SK-N-SH treated with all-trans-retinoic acid at 6 μM for 48 hours (cell line): ENCODE results near the gene PRDM11.

Experiments
- ATAC-seq: fragments of 200-7000 bp; cut with Tn5 transposase; 3 replicates; pipeline ENCODE4 v1.9.1; 2020; ENCODE audit warnings: mild to moderate bottlenecking, moderate library complexity
- ARNTL ChIP-seq: fragments of 450-650 bp; formaldehyde crosslinking; IDR thresholded peaks from 2 replicates; pipeline ENCODE4 v1.5.0; 2020; ENCODE audit warnings: low read depth, mild to moderate bottlenecking, moderate library complexity, borderline replicate concordance
- CSDC2 ChIP-seq: fragments of 250-450 bp; sonication (Bioruptor Pico); IDR thresholded peaks from 2 replicates; pipeline ENCODE4 v1.5.0; 2020; ENCODE audit warnings: mild to moderate bottlenecking, moderate library complexity
- ESRRG ChIP-seq: fragments of 250-450 bp; sonication (Bioruptor Pico); IDR thresholded peaks from 2 replicates; pipeline ENCODE4 v1.6.1; 2021; ENCODE audit warnings: mild to moderate bottlenecking
- GLIS3 ChIP-seq: fragments of 250-450 bp; sonication (Bioruptor Pico); IDR thresholded peaks from 2 replicates; pipeline ENCODE4 v1.5.0; 2020; ENCODE audit warnings: mild to moderate bottlenecking, moderate library complexity
- OSR1 ChIP-seq: fragments of 250-450 bp; sonication (Bioruptor Pico); IDR thresholded peaks from 2 replicates; pipeline ENCODE4 v1.8.0; 2022; ENCODE audit warnings: moderate library complexity, mild to moderate bottlenecking, inconsistent platforms
- PATZ1 ChIP-seq: fragments of 250-450 bp; sonication (Bioruptor Pico); IDR thresholded peaks from 2 replicates; pipeline ENCODE4 v1.8.0; 2020; ENCODE audit warnings: mild to moderate bottlenecking, moderate library complexity, borderline replicate concordance
- PPARA ChIP-seq: fragments of 250-450 bp; sonication (Bioruptor Pico); IDR thresholded peaks from 2 replicates; pipeline ENCODE4 v1.5.0; 2020; ENCODE audit warnings: mild to moderate bottlenecking, borderline replicate concordance
- RARB ChIP-seq: fragments of 250-450 bp; sonication (Bioruptor Pico); IDR thresholded peaks from 2 replicates; pipeline ENCODE4 v1.8.0; 2021; ENCODE audit warnings: mild to moderate bottlenecking, moderate library complexity
- SNAI2 ChIP-seq: fragments of 250-450 bp; sonication (Bioruptor Pico); IDR thresholded peaks from 2 replicates; pipeline ENCODE4 v1.5.0; 2020; ENCODE audit warnings: mild to moderate bottlenecking, moderate library complexity
- TOX ChIP-seq: fragments of 250-450 bp; sonication (Bioruptor Pico); IDR thresholded peaks from 2 replicates; pipeline ENCODE4 v1.8.0; 2021; ENCODE audit warnings: mild to moderate bottlenecking, moderate library complexity, borderline replicate concordance
- TSHZ2 ChIP-seq: fragments of 250-450 bp; sonication (Bioruptor Pico); IDR thresholded peaks from 2 replicates; pipeline ENCODE4 v1.5.0; 2020; ENCODE audit warnings: mild to moderate bottlenecking, moderate library complexity
- ZC3H10 ChIP-seq: fragments of 250-450 bp; sonication (Bioruptor Pico); IDR thresholded peaks from 2 replicates; pipeline ENCODE4 v1.5.1; 2021; ENCODE audit warnings: mild to moderate bottlenecking, moderate library complexity
- ZFP3 ChIP-seq: fragments of 250-450 bp; sonication (Bioruptor Pico); IDR thresholded peaks from 2 replicates; pipeline ENCODE4 v1.5.0; 2020; ENCODE audit warnings: mild to moderate bottlenecking, moderate library complexity
- ZFP30 ChIP-seq: fragments of 450-650 bp; formaldehyde crosslinking; IDR thresholded peaks from 2 replicates; pipeline ENCODE4 v1.5.0; 2022; ENCODE audit warnings: mild to moderate bottlenecking, moderate library complexity
- ZNF565 ChIP-seq: fragments of 450-650 bp; formaldehyde crosslinking; conservative IDR thresholded peaks from 2 replicates; pipeline ENCODE4 v1.5.0; 2020; ENCODE audit warnings: low read depth, mild to moderate bottlenecking, moderate library complexity
- TF ChIP-seq, protein P1 (sequence below): fragments of 250-450 bp; sonication (Bioruptor Pico); IDR thresholded peaks from 2 replicates; pipeline ENCODE4 v1.8.0; 2021; ENCODE audit warnings: low read depth, mild to moderate bottlenecking, moderate library complexity, borderline replicate concordance
- TF ChIP-seq, protein P2 (sequence below): fragments of 250-450 bp; sonication (Bioruptor Pico); IDR thresholded peaks from 2 replicates; pipeline ENCODE4 v1.5.1; 2020; ENCODE audit warnings: low read depth, mild to moderate bottlenecking, moderate library complexity
- TF ChIP-seq, protein P3 (sequence below): fragments of 250-450 bp; sonication (Bioruptor Pico); IDR thresholded peaks from 2 replicates; pipeline ENCODE4 v1.5.1; 2021; ENCODE audit warnings: mild to moderate bottlenecking, moderate library complexity

The PRDM11 gene

GRCh38 chr11:45147017-45147728, 734 bp downstream of the PRDM11 start:
- TF ChIP-seq ZFP30 (CRISPR knock-in tag), result no peak
- TF ChIP-seq ZFP3 (CRISPR knock-in tag), result peak; percentile 60; the same call in 1 of the 2 replicates
- TF ChIP-seq, all 23 proteins: peak for 1
- ATAC-seq, result peak; percentile 97

GRCh38 chr11:45147891-45148675, 1.6 kb downstream of the PRDM11 start:
- no peak for ATAC-seq
- no peak for TF ChIP-seq CSDC2 (CRISPR knock-in tag)
- TF ChIP-seq RARB (CRISPR knock-in tag), result no peak
- TF ChIP-seq ZFP30 (CRISPR knock-in tag), result no peak
- TF ChIP-seq ZFP3 (CRISPR knock-in tag), result no peak
- TF ChIP-seq OSR1 (CRISPR knock-in tag), result no peak
- TF ChIP-seq, protein P1, sequence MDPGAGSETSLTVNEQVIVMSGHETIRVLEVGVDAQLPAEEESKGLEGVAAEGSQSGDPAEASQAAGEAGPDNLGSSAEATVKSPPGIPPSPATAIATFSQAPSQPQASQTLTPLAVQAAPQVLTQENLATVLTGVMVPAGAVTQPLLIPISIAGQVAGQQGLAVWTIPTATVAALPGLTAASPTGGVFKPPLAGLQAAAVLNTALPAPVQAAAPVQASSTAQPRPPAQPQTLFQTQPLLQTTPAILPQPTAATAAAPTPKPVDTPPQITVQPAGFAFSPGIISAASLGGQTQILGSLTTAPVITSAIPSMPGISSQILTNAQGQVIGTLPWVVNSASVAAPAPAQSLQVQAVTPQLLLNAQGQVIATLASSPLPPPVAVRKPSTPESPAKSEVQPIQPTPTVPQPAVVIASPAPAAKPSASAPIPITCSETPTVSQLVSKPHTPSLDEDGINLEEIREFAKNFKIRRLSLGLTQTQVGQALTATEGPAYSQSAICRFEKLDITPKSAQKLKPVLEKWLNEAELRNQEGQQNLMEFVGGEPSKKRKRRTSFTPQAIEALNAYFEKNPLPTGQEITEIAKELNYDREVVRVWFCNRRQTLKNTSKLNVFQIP, result no peak
- TF ChIP-seq TOX (CRISPR knock-in tag), result no peak
- no peak for TF ChIP-seq GLIS3 (CRISPR knock-in tag)
- TF ChIP-seq, protein P2, sequence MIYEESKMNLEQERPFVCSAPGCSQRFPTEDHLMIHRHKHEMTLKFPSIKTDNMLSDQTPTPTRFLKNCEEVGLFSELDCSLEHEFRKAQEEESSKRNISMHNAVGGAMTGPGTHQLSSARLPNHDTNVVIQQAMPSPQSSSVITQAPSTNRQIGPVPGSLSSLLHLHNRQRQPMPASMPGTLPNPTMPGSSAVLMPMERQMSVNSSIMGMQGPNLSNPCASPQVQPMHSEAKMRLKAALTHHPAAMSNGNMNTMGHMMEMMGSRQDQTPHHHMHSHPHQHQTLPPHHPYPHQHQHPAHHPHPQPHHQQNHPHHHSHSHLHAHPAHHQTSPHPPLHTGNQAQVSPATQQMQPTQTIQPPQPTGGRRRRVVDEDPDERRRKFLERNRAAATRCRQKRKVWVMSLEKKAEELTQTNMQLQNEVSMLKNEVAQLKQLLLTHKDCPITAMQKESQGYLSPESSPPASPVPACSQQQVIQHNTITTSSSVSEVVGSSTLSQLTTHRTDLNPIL (CRISPR knock-in tag), result no peak
- TF ChIP-seq ZNF565 (CRISPR knock-in tag), result no peak
- TF ChIP-seq ARNTL (CRISPR knock-in tag), result no peak
- TF ChIP-seq SNAI2 (CRISPR knock-in tag), result no peak
- no peak for TF ChIP-seq PATZ1 (CRISPR knock-in tag)
- no peak for TF ChIP-seq ESRRG (CRISPR knock-in tag)
- TF ChIP-seq PPARA (CRISPR knock-in tag), result no peak
- TF ChIP-seq, protein P3, sequence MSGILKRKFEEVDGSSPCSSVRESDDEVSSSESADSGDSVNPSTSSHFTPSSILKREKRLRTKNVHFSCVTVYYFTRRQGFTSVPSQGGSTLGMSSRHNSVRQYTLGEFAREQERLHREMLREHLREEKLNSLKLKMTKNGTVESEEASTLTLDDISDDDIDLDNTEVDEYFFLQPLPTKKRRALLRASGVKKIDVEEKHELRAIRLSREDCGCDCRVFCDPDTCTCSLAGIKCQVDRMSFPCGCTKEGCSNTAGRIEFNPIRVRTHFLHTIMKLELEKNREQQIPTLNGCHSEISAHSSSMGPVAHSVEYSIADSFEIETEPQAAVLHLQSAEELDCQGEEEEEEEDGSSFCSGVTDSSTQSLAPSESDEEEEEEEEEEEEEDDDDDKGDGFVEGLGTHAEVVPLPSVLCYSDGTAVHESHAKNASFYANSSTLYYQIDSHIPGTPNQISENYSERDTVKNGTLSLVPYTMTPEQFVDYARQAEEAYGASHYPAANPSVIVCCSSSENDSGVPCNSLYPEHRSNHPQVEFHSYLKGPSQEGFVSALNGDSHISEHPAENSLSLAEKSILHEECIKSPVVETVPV, result no peak
- TF ChIP-seq TSHZ2 (CRISPR knock-in tag), result no peak
- TF ChIP-seq, all 23 proteins: peak for 0

DNA sequence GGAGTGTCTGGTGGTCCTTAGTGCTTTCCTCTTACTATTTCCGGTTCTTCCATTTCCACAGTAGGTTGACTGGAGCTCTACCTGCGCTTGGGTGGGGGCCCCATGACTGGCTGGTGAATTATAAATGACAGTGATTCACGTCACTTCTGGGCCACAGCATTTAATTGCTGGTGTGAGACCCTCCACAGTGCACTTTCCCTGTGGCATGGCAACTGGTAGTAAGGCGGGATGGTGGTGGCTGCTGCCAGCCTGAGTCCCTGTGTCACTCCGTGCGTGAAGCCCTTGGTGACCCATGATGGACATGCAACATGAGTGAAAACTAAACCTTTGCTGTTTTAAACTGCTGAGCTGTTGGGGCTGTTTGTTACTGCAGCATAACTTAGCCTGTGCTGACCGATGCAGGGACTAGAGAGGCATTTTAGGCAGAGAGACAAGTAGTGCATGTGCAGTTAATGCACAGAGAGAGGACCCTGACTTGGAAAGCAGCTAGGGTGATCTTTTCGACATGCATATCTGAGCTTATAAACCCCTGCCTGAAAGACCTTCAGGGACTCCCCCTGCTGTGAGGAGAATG, 3.1 kb downstream of the PRDM11 start:
- TF ChIP-seq ZFP3 (CRISPR knock-in tag) (no peak), ESRRG (CRISPR knock-in tag) (no peak), CSDC2 (CRISPR knock-in tag) (no peak), PATZ1 (CRISPR knock-in tag) (no peak), ZNF565 (CRISPR knock-in tag) (no peak), ZC3H10 (CRISPR knock-in tag) (no peak), ARNTL (CRISPR knock-in tag) (no peak), TOX (CRISPR knock-in tag) (no peak), ZFP30 (CRISPR knock-in tag) (no peak)
- TF ChIP-seq, protein P3, result no peak
- TF ChIP-seq, protein P1, result no peak
- ATAC-seq, result no peak
